Measurements from ENCODE around the gene PDE6C.

The PDE6C gene

GRCh38 chr10:93598157-93598556 lies 14.2 kb upstream of the PDE6C start:
- DNase-seq (ENCODE audit: low read depth) = no peak
- no peak for TF ChIP-seq CTCF (IDR thresholded peaks at IDR 0.05; ENCODE audit: control insufficient read depth, insufficient read depth, low read depth, low read length, missing control alignments)
- no peak overlapping the region for H3K4me3 ChIP-seq (ENCODE audit: control insufficient read depth, low read depth, low read length)

- no peak for TF ChIP-seq CTCF (IDR thresholded peaks at IDR 0.05; ENCODE audit: control insufficient read depth, insufficient read depth, low read depth, low read length, missing control alignments)
- no peak for DNase-seq (ENCODE audit: low read depth)
- no peak overlapping the region for H3K4me3 ChIP-seq (ENCODE audit: control insufficient read depth, low read depth, low read length)
Observed at GRCh38 chr10:93599335-93599734, 13.0 kb upstream of the PDE6C start.

GRCh38 chr10:93599778-93600177 lies 12.6 kb upstream of the PDE6C start:
- no peak overlapping the region for H3K4me3 ChIP-seq (ENCODE audit: control insufficient read depth, low read depth, low read length)
- DNase-seq (ENCODE audit: low read depth) = no peak
- TF ChIP-seq CTCF (IDR thresholded peaks at IDR 0.05; ENCODE audit: control insufficient read depth, insufficient read depth, low read depth, low read length, missing control alignments) = no peak

- no peak for TF ChIP-seq CTCF (IDR thresholded peaks at IDR 0.05; ENCODE audit: control insufficient read depth, insufficient read depth, low read depth, low read length, missing control alignments)
- no peak overlapping the region for H3K4me3 ChIP-seq (ENCODE audit: control insufficient read depth, low read depth, low read length)
- peak; percentile 4 for DNase-seq (ENCODE audit: low read depth)
Observed at GRCh38 chr10:93600446-93601145, 11.7 kb upstream of the PDE6C start.

GRCh38 chr10:93601146-93601773 lies 11.1 kb upstream of the PDE6C start, which contains the start of gene RBP4:
Gene RBP4, minus strand, starts transcription at chr10:93601235. Its CDS starts 207 bp downstream, at chr10:93601028.
- DNase-seq (ENCODE audit: low read depth) = no peak
- TF ChIP-seq CTCF (IDR thresholded peaks at IDR 0.05; ENCODE audit: control insufficient read depth, insufficient read depth, low read depth, low read length, missing control alignments) = no peak
- H3K4me3 ChIP-seq (ENCODE audit: control insufficient read depth, low read depth, low read length) = peak within 1 kb of the TSS; percentile 1

GRCh38 chr10:93601774-93602162 lies 10.6 kb upstream of the PDE6C start:
- H3K4me3 ChIP-seq (ENCODE audit: control insufficient read depth, low read depth, low read length) = no peak overlapping the region

More at GRCh38 chr10:93601774-93602162, 10.6 kb upstream of the PDE6C start:
- DNase-seq (ENCODE audit: low read depth) = no peak
- TF ChIP-seq CTCF (IDR thresholded peaks at IDR 0.05; ENCODE audit: control insufficient read depth, insufficient read depth, low read depth, low read length, missing control alignments) = no peak
